Naive thymus-derived CD4-positive, alpha-beta T cell (primary cell): Measurements from ENCODE around the gene RAET1G. TPM values are rescaled to one million over a fixed set of nuclear protein-coding genes. Genes with fewer than 3 reads are reported as not detected.
A peak's percentile ranks its signal among the peaks of the same experiment; 100 is the strongest.
"Not testable (repeated sequence)": the region's sequence is repeated elsewhere in the genome, so short reads cannot be mapped to it uniquely, and the experiment has no call there.

Experiments
- ATAC-seq: fragments of 150-1000 bp; cut with Tn5 transposase; 2 replicates; pipeline ENCODE4 v1.10.0; 2021; ENCODE audit warnings: mild to moderate bottlenecking, moderate library complexity
- CTCF ChIA-PET: fragments of 350-600 bp; sonication (Branson Sonifier 250); formaldehyde crosslinking; loops from one replicate; lab custom pipeline; 2021; ENCODE audit warnings: antibody characterized with exemption; lab: Charles Lee
- POLR2A ChIA-PET: fragments of 350-600 bp; sonication (Branson Sonifier 250); formaldehyde crosslinking; loops from one replicate; lab custom pipeline; 2021; ENCODE audit warnings: antibody characterized with exemption, inconsistent platforms; lab: Charles Lee
- DNase-seq, 9 donors: peaks; one replicate each; pipeline versions ENCODE4 v3.0.0 to v3.0.0-alpha.2; 2020 to 2022; ENCODE audit warnings: mixed read lengths in 1 of 9
- H3K27ac ChIP-seq: one replicate; pipeline ENCODE4 v1.7.0; 2013; ENCODE audit warnings: mild to moderate bottlenecking, low read depth, low read length, moderate library complexity
- H3K27me3 ChIP-seq, 2 donors: one replicate each; pipeline ENCODE4 v1.7.0; 2013; ENCODE audit warnings: low read length in 2 of 2, mild to moderate bottlenecking in 2 of 2, moderate library complexity in 2 of 2; ENCODE audit not compliant: control insufficient read depth in 2 of 2, insufficient read depth in 2 of 2
- H3K36me3 ChIP-seq, 3 experiments: 1 replicate in 2 of 3; 2 replicates in 1 of 3; pipeline ENCODE4 v1.7.0; 2013; ENCODE audit warnings: low read length in 3 of 3, mild to moderate bottlenecking in 3 of 3, moderate library complexity in 1 of 3; ENCODE audit not compliant: insufficient read depth in 3 of 3, control insufficient read depth in 2 of 3
- H3K4me1 ChIP-seq, 2 donors: one replicate each; pipeline ENCODE4 v1.7.0; 2013; ENCODE audit warnings: low read length in 2 of 2, mild to moderate bottlenecking in 2 of 2, moderate library complexity in 1 of 2; ENCODE audit not compliant: control insufficient read depth in 2 of 2, insufficient read depth in 2 of 2
- H3K4me3 ChIP-seq: 2 replicates; pipeline ENCODE4 v1.7.0; 2013; ENCODE audit warnings: mild to moderate bottlenecking, low read length
- H3K9me3 ChIP-seq, 3 experiments: 1 replicate in 2 of 3; 2 replicates in 1 of 3; pipeline ENCODE4 v1.7.0; 2013; ENCODE audit warnings: low read length in 3 of 3; ENCODE audit not compliant: control insufficient read depth in 2 of 3
- H3K27ac Mint-ChIP-seq, 9 donors: one replicate each; pipeline ENCODE4 v1.8.0; 2020 to 2022; ENCODE audit warnings: mixed read lengths in 9 of 9, mild to moderate bottlenecking in 8 of 9, moderate library complexity in 5 of 9, inconsistent platforms in 2 of 9
- H3K27me3 Mint-ChIP-seq, 5 donors: one replicate each; pipeline ENCODE4 v1.8.0; 2021 to 2022; ENCODE audit warnings: mixed read lengths in 5 of 5, mild to moderate bottlenecking in 1 of 5
- H3K36me3 Mint-ChIP-seq, 5 donors: one replicate each; pipeline ENCODE4 v1.8.0; 2020 to 2022; ENCODE audit warnings: mixed read lengths in 5 of 5, mild to moderate bottlenecking in 3 of 5, inconsistent platforms in 1 of 5
- H3K4me1 Mint-ChIP-seq, 7 donors: one replicate each; pipeline ENCODE4 v1.8.0; 2020 to 2022; ENCODE audit warnings: mixed read lengths in 7 of 7, mild to moderate bottlenecking in 3 of 7, inconsistent platforms in 1 of 7
- H3K4me3 Mint-ChIP-seq, 10 donors: one replicate each; pipeline ENCODE4 v1.8.0; 2020 to 2022; ENCODE audit warnings: mild to moderate bottlenecking in 10 of 10, mixed read lengths in 10 of 10, moderate library complexity in 6 of 10, inconsistent platforms in 2 of 10
- H3K9me3 Mint-ChIP-seq, 11 donors: one replicate each; pipeline ENCODE4 v1.8.0; 2020 to 2022; ENCODE audit warnings: mixed read lengths in 11 of 11, mild to moderate bottlenecking in 4 of 11, inconsistent platforms in 1 of 11, moderate library complexity in 1 of 11
- intact Hi-C, 2 donors: fragments of 100-400 bp; cut with micrococcal nuclease; formaldehyde crosslinking; loops; one replicate each; pipeline ENCODE4 v1.15.1; 2023
- polyA plus RNA-seq, 2 donors: library from polyadenylated mRNA; unstranded; fragments of 300-500 nt; fragmentation: Illumina TruSeq; gene quantifications; one replicate each; pipeline ENCODE4 v1.2.3, GENCODE V29; 2021
- total RNA-seq, 6 experiments: library from RNA in 5 of 6; stranded (reverse) in 5 of 6; gene quantifications; 1 replicate in 5 of 6; 2 replicates in 1 of 6; pipeline ENCODE4 v1.2.3 and lab custom pipeline; 2021 to 2026

RAET1G gene
- total and polyA plus RNA-seq, 7 experiments from 2014 or later: not detected

DNA sequence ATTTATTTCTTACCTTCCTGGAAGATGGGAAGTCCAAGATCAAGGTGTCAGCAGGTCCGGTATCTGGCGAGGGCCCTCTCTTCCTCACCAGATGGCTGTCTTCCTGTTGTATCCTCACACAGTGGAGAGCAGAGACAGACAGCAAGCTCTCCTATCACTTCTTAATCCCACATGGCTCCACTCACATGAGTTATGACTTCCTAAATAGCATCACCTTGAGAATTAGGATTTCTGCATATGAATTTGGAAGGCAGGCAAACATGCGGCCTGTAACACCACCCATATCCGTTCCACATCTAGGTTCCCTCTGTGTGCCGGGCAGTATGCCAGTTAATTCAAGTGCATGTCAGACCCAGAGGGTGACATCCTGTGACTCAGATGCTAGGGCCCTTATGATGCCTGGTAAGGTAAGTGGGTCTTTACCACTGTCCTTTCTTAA is 27.1 kb downstream of the RAET1G start:
- ChIA-PET POLR2A (no interaction called here), CTCF (interaction anchor here (1.2 kb wide), 1 partner anchor 22 kb away, joined by 3 read pairs; no protein-coding TSS in a partner anchor)
- Histone ChIP-seq H3K4me3 (no peak overlapping the region), H3K27ac (no peak overlapping the region), H3K4me1 (peaks cover 0 to 9% of the 10 kb centered on the region in 2 donors), H3K36me3 (no peaks in the 10 kb centered on the region), H3K27me3 (no peaks in the 10 kb centered on the region), H3K9me3 (no peaks in the 10 kb centered on the region)
- Mint-ChIP-seq H3K27me3 (peaks cover 3 to 32% (median 6%) of the 10 kb centered on the region in 5 donors), H3K4me1 (peaks cover 9 to 29% (median 11%) of the 10 kb centered on the region in 7 donors), H3K9me3 (no peaks in the 10 kb centered on the region), H3K36me3 (no peaks in the 10 kb centered on the region), H3K4me3 (no peak overlapping the region), H3K27ac (peak overlapping the region in 1 of 9 donors; percentile 40)
- ATAC-seq (peak; percentile 80), DNase-seq (peak in 7 of 9 donors; percentile 22 to 62 (median 52))
- intact Hi-C loops: loop anchor here in 1 of 2 donors (1.0 kb wide), 1 partner anchor 27 kb away; the partner anchor contains the start of gene RAET1G

DNA sequence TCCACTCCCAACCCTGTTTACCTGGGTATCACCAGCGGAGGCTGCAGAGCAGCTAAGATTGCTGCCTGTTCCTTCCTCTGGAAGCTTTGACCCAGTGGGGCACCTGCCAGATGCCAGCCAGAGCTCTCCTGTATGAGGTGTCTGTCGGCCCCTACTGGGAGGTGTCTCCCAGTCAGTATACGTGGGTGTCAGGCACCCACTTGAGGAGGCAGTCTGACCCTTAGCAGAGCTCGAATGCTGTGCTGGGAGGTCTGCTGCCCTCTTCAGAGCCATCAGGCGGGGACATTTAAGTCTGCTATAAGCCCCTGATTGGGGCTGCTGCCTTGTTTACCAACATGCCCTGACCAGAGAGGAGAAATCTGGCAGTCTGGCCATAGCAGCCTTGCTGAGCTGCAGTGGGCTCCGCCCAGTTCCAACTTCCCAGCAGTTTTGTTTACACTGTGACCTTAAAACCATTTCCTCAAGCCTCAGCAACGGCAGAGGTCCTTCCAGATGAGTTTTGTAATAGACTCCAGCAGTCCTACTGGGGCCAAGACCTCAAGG is 27.8 kb downstream of the RAET1G start:
- no peaks in the 10 kb centered on the region for H3K9me3 ChIP-seq
- POLR2A ChIA-PET: no interaction called here

DNA sequence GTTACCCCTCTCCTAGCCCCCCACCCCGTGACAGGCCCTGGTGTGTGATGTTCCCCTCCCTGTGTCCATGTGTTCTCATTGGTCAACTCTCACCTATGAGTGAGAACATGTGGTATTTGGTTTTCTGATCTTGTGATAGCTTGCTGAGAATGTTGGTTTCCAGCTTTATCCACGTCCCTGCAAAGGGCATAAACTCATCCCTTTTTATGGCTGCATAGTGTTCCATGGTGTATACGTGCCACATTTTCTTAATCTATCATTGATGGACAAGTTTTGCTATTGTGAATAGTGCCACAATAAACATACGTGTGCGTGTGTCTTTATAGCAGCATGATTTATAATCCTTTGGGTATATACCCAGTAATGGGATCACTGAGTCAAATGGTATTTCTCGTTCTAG is 31.1 kb downstream of the RAET1G start:
- H3K36me3 ChIP-seq, DNase-seq, H3K27me3 ChIP-seq, ATAC-seq, POLR2A ChIA-PET, H3K4me3 Mint-ChIP-seq, H3K4me1 ChIP-seq, H3K27ac Mint-ChIP-seq, H3K36me3 Mint-ChIP-seq, H3K4me3 ChIP-seq, H3K27ac ChIP-seq, H3K9me3 Mint-ChIP-seq, CTCF ChIA-PET, intact Hi-C loops, H3K9me3 ChIP-seq: not testable (repeated sequence)
- H3K27me3 Mint-ChIP-seq: peaks cover 3 to 40% (median 9%) of the 10 kb centered on the region in 5 donors
- H3K4me1 Mint-ChIP-seq: peaks cover 9 to 29% (median 11%) of the 10 kb centered on the region in 7 donors

More for the DNA sequence above, 27.8 kb downstream of the RAET1G start:
- no peak overlapping the region for H3K4me3 ChIP-seq
- no peaks in the 10 kb centered on the region for H3K36me3 ChIP-seq
- H3K4me1 ChIP-seq: peaks cover 0 to 9% of the 10 kb centered on the region in 2 donors
- no peaks in the 10 kb centered on the region for H3K27me3 ChIP-seq
- no peak overlapping the region for H3K27ac ChIP-seq
- ATAC-seq: no peak
- Mint-ChIP-seq H3K4me3 (no peak overlapping the region), H3K9me3 (no peaks in the 10 kb centered on the region), H3K27ac (no peak overlapping the region), H3K36me3 (no peaks in the 10 kb centered on the region), H3K4me1 (peaks cover 9 to 29% (median 11%) of the 10 kb centered on the region in 7 donors), H3K27me3 (peaks cover 3 to 35% (median 6%) of the 10 kb centered on the region in 5 donors)
- intact Hi-C loops: no loop called here
- CTCF ChIA-PET: no interaction called here
- peak in 1 of 9 donors; percentile 16 for DNase-seq

DNA sequence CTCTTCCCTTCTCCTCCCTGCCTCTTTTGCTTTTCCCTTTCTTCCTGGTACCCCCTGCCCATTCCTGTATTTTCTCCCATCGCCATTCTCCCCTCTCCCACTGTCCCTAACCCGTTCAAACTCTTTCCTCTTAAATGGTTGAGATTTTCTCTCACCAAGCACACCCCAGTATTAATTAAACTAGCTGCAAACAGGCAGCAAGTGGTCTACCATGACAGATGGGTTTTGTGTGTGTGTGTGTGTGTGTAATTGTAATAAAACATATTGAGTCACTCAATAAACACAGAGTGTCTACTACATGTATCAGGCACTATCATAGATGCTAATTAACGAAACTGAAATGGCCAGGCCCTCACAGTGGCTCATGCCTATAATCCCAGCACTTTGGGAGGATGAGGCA is 31.7 kb downstream of the RAET1G start:
- H3K9me3 ChIP-seq: no peaks in the 10 kb centered on the region
- ChIA-PET POLR2A (no interaction called here), CTCF (no interaction called here)
- Mint-ChIP-seq H3K27me3 (peaks cover 3 to 40% (median 9%) of the 10 kb centered on the region in 5 donors), H3K4me1 (peaks cover 7 to 23% (median 9%) of the 10 kb centered on the region in 7 donors), H3K27ac (no peak overlapping the region), H3K4me3 (no peak overlapping the region), H3K36me3 (no peaks in the 10 kb centered on the region), H3K9me3 (no peaks in the 10 kb centered on the region)
- H3K27ac ChIP-seq: no peak overlapping the region
- DNase-seq (no peak), ATAC-seq (no peak)
- peaks cover 0 to 8% of the 10 kb centered on the region in 2 donors for H3K4me1 ChIP-seq
- no peaks in the 10 kb centered on the region for H3K36me3 ChIP-seq
- intact Hi-C loops: no loop called here
- no peak overlapping the region for H3K4me3 ChIP-seq
- no peaks in the 10 kb centered on the region for H3K27me3 ChIP-seq

DNA sequence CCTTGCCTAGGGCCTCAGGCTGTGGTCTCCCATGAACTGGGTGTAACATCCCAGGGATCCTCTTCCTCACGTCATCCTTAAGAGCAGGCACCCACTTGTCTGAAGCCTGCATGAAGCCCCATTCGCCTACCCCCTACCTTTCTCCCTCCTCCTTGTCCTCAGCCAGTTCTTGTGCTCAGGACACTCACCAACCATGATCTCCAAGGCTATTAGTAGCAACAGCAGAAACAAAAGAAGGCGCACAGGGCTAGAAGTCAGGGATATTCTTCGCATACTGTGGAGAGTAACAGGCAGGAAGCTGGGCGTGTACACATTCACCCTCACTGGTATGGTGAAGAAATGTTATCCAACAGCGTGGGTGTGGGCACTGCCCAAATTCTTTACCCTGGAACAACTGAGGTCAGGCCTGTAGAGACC is 32.3 kb downstream of the RAET1G start:
- H3K9me3 ChIP-seq: no peaks in the 10 kb centered on the region
- peaks cover under 1 to 17% (median 2%) of the 10 kb centered on the region in 7 donors for H3K4me1 Mint-ChIP-seq
- CTCF ChIA-PET: no interaction called here
- no peaks in the 10 kb centered on the region for H3K36me3 ChIP-seq
- no peak overlapping the region for H3K27ac Mint-ChIP-seq
- no peak overlapping the region for H3K27ac ChIP-seq
- no peaks in the 10 kb centered on the region for H3K36me3 Mint-ChIP-seq
- no peak overlapping the region for H3K4me3 Mint-ChIP-seq
- peaks cover 3 to 40% (median 9%) of the 10 kb centered on the region in 5 donors for H3K27me3 Mint-ChIP-seq
- intact Hi-C loops: no loop called here
- H3K4me1 ChIP-seq: peaks cover 0 to 4% of the 10 kb centered on the region in 2 donors
- no peak for ATAC-seq
- POLR2A ChIA-PET: no interaction called here
- H3K9me3 Mint-ChIP-seq: no peaks in the 10 kb centered on the region
- no peak for DNase-seq
- no peak overlapping the region for H3K4me3 ChIP-seq
- H3K27me3 ChIP-seq: no peaks in the 10 kb centered on the region

DNA sequence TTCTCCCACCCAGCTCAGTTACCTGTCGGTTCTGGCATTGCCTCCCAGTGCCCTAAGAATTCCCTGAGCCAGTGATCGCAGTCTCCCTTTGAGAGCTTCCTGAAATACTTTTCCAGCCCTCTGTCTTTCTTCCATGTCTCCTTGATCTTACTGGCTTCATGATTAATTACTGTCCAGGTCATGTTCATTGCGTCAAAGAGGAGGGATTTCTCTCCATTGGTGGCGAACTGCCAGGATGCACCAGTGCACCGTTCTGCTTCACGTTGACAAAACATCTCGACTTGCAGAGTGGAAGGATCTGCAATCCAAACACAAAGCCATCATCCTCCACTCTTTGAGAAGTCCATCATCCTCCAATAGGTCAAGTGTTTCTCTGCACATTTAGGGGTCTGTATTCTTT is 33.6 kb downstream of the RAET1G start:
- ATAC-seq (no peak), DNase-seq (no peak)
- Histone ChIP-seq H3K4me3 (no peak overlapping the region), H3K4me1 (no peaks in the 10 kb centered on the region), H3K36me3 (no peaks in the 10 kb centered on the region), H3K9me3 (no peaks in the 10 kb centered on the region), H3K27me3 (no peaks in the 10 kb centered on the region), H3K27ac (no peak overlapping the region)
- H3K27me3 Mint-ChIP-seq: peaks cover 2 to 40% (median 15%) of the 10 kb centered on the region in 5 donors
- H3K9me3 Mint-ChIP-seq: no peaks in the 10 kb centered on the region
- no peak overlapping the region for H3K4me3 Mint-ChIP-seq
- intact Hi-C loops: no loop called here
- no peaks in the 10 kb centered on the region for H3K36me3 Mint-ChIP-seq
- H3K27ac Mint-ChIP-seq: no peak overlapping the region
- peaks cover 0 to 10% (median 0%) of the 10 kb centered on the region in 7 donors for H3K4me1 Mint-ChIP-seq
- CTCF ChIA-PET: no interaction called here
- POLR2A ChIA-PET: no interaction called here

DNA sequence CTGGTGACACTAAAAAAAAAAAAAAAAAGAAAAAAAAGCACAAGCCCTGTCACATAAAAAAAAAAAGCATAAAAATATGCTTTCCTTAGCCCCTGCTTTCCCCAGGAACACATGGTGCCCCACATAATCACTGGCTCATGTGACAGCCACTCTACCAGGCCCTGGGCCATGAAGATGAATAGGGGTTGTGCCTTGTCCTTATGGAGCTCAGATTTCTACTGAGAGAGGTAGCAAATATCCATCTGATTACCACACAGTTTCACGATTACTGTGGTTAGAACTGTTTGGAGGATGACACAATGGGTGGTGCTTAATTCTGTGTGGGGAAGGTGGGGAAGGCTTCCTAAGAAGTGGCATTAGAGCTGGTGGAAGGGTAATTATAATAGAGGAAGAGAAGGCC is 34.3 kb downstream of the RAET1G start:
- Histone ChIP-seq H3K27me3 (no peaks in the 10 kb centered on the region), H3K4me3 (no peak overlapping the region), H3K9me3 (no peaks in the 10 kb centered on the region), H3K27ac (no peak overlapping the region), H3K36me3 (no peaks in the 10 kb centered on the region), H3K4me1 (no peaks in the 10 kb centered on the region)
- DNase-seq (no peak), ATAC-seq (no peak)
- no peaks in the 10 kb centered on the region for H3K9me3 Mint-ChIP-seq
- intact Hi-C loops: no loop called here
- CTCF ChIA-PET: no interaction called here
- POLR2A ChIA-PET: no interaction called here
- H3K4me1 Mint-ChIP-seq: peaks cover 0 to 10% (median 0%) of the 10 kb centered on the region in 7 donors
- no peaks in the 10 kb centered on the region for H3K36me3 Mint-ChIP-seq
- H3K27me3 Mint-ChIP-seq: peaks cover 0 to 38% (median 14%) of the 10 kb centered on the region in 5 donors
- H3K27ac Mint-ChIP-seq: no peak overlapping the region
- H3K4me3 Mint-ChIP-seq: no peak overlapping the region
